Fibroblast of villous mesenchyme (primary cell): ENCODE measurements around the gene LAMC1. TPM values are rescaled to one million over a fixed set of nuclear protein-coding genes. Genes with fewer than 3 reads are reported as not detected.

Source experiments
- DNase-seq: peaks from one replicate; pipeline ENCODE4 v3.0.0-alpha.2; 2010; ENCODE audit warnings: low read depth
- H3K4me3 ChIP-seq: 2 replicates; pipeline ENCODE4 v1.5.1; 2011; ENCODE audit warnings: low read depth, mild to moderate bottlenecking, low read length
- total RNA-seq: library from RNA; depleted of rRNA; stranded (reverse); fragments of >200 nt; gene quantifications from 2 replicates; pipeline ENCODE4 v1.2.3, GENCODE V29; 2012
- TF ChIP-seq, protein P1 (sequence below): IDR thresholded peaks from 2 replicates; pipeline ENCODE4 v1.5.1; 2012; ENCODE audit warnings: low read depth, mild to moderate bottlenecking, low read length; ENCODE audit not compliant: insufficient read depth

The LAMC1 gene
- total RNA-seq, 1 donor = 761 TPM

- H3K4me3 ChIP-seq = no peak overlapping the region
- DNase-seq = no peak
- TF ChIP-seq, protein P1, sequence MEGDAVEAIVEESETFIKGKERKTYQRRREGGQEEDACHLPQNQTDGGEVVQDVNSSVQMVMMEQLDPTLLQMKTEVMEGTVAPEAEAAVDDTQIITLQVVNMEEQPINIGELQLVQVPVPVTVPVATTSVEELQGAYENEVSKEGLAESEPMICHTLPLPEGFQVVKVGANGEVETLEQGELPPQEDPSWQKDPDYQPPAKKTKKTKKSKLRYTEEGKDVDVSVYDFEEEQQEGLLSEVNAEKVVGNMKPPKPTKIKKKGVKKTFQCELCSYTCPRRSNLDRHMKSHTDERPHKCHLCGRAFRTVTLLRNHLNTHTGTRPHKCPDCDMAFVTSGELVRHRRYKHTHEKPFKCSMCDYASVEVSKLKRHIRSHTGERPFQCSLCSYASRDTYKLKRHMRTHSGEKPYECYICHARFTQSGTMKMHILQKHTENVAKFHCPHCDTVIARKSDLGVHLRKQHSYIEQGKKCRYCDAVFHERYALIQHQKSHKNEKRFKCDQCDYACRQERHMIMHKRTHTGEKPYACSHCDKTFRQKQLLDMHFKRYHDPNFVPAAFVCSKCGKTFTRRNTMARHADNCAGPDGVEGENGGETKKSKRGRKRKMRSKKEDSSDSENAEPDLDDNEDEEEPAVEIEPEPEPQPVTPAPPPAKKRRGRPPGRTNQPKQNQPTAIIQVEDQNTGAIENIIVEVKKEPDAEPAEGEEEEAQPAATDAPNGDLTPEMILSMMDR = no peak
These were observed 51.0 kb downstream of the LAMC1 start for GRCh38 chr1:183074215-183074614.

DNA sequence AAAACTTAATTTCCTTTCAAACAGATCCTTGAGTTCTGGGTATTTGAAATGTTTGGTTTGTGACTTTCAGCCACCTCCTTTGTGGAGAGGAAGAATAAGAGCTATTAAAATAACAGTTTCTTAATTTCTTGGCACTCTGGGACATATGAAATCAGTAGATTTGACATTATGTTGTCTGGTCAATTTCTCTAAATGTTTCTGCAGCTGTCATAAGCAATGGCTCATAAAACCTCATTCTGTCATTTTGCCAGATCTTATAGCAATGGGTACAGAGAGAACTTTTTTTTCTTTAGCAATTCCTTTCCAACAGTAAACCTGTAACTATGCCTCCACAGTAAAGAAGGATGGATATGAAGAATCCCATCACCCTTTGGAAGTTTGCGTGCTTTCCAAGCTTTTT is 52.6 kb downstream of the LAMC1 start:
- DNase-seq = peak; percentile 68
- H3K4me3 ChIP-seq = no peak overlapping the region
- TF ChIP-seq, protein P1 = no peak

DNA sequence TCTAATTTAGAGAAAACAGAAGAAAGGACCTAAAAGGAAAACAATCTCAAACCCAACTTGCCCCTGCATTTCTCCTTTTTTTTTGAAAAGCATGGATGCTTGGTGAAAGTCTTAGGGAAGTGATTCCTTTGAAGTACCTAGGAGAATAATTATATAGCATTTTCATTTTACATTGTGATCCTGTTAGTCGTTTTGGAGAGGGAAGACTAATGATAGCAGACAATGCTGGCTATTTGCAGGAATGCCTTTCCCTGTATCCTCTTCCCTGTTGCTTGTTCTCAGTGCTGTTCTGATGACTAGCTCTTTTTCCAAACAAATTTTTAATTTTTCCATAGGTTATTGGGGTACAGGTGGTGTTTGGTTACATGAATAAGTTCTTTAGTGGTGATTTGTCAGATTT is 53.9 kb downstream of the LAMC1 start:
- TF ChIP-seq, protein P1 = no peak
- no peak overlapping the region for H3K4me3 ChIP-seq
- no peak for DNase-seq

DNA sequence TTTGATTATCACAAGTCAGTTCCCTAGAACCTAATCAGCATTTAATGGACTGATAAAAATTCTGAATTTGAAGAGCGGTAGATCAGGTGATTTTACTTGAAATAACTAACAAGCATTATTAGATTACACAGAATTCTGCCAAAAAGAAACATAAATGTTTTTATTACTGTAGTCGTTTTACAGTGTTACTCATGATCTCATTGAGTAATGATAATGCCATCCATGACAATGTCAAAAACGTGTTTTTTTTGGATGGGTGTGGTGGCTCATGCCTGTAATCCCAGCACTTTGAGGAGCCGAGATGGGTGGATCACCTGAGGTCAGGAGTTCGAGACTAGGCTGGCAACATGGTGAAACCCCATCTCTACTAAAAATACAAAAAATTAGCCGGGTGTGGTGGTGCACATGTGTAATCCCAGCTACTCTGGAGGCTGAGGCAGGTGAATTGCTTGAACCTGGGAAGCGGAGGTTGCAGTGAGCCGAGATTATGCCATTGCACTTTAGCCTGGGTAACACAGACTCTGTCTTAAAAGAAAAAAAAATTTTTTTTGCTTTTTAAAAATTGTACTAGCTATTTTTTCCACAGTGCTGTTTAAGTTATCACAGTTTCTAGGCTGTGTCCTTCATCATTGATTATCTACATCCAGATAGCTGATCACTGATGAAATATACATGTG is 56.6 kb downstream of the LAMC1 start:
- DNase-seq = no peak
- no peak overlapping the region for H3K4me3 ChIP-seq
- TF ChIP-seq, protein P1 = no peak

DNA sequence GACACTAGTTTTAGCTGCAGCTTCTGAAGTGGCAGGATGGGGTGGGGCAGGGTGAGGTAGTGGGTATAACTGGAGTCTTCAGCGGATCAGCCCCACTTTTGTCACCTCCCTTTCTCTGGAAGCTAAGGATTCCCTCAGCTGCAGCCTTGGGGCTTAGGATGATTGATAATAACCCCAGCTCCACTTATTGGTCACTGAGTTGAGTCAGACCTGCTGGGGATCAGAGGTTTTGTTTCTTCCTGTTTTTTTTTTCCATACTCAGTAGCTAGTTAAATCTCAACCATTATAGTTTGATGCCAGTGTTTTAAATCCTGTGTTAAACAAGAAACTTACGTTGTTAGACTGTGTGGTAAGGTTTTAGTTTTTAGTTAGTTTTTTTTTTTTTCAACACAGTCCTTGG is 57.2 kb downstream of the LAMC1 start:
- no peak overlapping the region for H3K4me3 ChIP-seq
- TF ChIP-seq, protein P1 = no peak
- DNase-seq = peak; percentile 47

DNA sequence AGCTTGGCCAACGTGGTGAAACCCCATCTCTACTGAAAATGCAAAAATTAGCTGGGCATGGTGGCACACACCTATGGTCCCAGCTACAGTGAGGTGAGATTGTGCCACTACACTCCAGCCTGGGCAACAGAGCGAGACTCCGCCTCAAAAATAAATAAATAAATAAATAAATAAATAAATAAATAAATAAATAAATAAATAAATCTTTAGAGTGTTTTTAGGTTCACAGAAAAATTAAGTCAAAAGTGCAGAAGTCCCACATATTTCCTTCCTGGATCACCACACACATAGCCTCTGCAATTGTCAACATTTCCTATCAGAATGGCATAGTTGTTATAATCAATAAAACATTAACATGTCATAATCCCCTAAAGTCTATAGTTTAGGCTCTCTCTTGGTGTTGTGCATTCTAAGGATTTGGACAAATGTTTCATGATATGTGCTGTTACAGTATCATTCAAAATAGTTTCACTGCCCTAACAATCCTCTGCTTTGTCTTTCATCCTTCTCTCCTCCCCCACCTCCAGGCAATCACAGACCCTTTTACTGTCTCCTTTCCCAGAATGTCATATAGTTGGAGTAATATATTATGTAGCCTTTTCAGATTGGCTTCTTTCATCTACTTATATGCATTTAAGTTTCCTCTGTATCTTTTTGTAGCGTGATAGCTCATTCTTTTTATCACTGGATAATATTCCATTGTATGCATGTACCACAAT is 58.3 kb downstream of the LAMC1 start:
- no peak for DNase-seq
- no peak overlapping the region for H3K4me3 ChIP-seq
- TF ChIP-seq, protein P1 = no peak

DNA sequence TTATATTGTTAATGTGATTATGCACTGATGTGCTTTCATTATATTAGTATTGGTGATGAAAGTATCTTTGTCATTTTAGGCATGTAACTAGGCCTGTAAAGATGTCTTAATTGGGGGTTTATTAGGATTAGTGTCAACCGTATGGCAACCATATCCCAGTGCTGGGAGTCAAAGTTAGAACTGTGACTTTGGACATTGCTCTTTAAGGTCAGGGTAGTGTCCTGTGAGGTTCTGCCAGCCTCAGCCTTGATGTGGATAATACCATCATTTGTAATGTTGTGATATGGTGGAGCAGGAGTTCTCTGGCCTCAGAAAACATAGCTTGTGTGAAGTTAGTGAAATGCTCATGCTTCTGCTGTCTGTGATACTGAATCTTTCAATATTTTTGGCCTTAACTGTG is 59.4 kb downstream of the LAMC1 start:
- TF ChIP-seq, protein P1 = no peak
- no peak overlapping the region for H3K4me3 ChIP-seq
- no peak for DNase-seq
